Measurements from ENCODE around the gene PTPRT. TPM values are rescaled to one million over a fixed set of nuclear protein-coding genes. Genes with fewer than 3 reads are reported as not detected.

The PTPRT gene
- total and polyA plus RNA-seq, 2 of the 13 experiments (the other 11 are each of a cell fraction or from before 2014, with no cell fraction given) = under 0.01 to 0.09 TPM

DNA sequence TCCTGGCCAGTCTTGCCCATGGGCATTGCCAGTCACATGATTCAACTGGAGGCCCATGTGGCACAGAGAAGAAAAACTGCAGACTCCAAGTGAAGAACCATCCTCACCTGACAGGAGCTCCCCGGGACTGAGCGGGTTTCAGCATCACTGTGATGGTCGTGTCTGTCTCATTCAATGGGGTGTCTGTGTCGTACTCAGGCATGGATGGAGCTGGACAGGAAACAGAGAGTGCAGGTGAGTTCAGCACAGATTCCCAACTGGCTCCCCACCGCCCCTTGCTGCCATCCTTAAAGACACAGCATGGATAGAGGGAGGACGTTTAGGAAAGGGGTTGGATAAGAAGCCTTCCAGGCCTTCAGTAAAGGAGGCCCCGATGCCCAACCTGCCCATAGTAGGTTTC is 839.2 kb downstream of the PTPRT start:
- Histone ChIP-seq H2AFZ (ENCODE audit: low read length) (no peak overlapping the region), H3K36me3 (replicated peaks in 1 of 2; ENCODE audit: control insufficient read depth in 1 of 2, insufficient read depth in 2 of 2, low read length in 2 of 2) (no peaks in the 10 kb centered on the region), H3K9me3 (ENCODE audit: low read length) (peaks cover 10% of the 10 kb centered on the region; the same call in 1 of the 2 replicates), H3K4me2 (ENCODE audit: low read depth, low read length) (no peak overlapping the region), H3K27ac (ENCODE audit: extremely low read length, insufficient read depth, low read length) (no peak overlapping the region), H3K79me2 (ENCODE audit: insufficient read depth, low read length) (no peaks in the 10 kb centered on the region), H3K4me1 (ENCODE audit: insufficient read depth, low read length) (no peaks in the 10 kb centered on the region), H3K4me3 (replicated peaks in 1 of 3; ENCODE audit: insufficient read depth in 1 of 3, low read depth in 2 of 3, low read length in 3 of 3) (no peak overlapping the region), H4K20me1 (ENCODE audit: insufficient read depth, low read length) (no peaks in the 10 kb centered on the region), H3K27me3 (ENCODE audit: control insufficient read depth in 1 of 2, insufficient read depth in 2 of 2, low read length in 2 of 2) (no peaks in the 10 kb centered on the region; a peak in 1 of 5 replicates), H3K9ac (ENCODE audit: insufficient read depth, low read depth, low read length) (no peak overlapping the region)
- TF ChIP-seq FOSL2 (CRISPR knock-in tag; IDR thresholded peaks at IDR 0.05) (no peak), ZNF879 (CRISPR knock-in tag; IDR thresholded peaks at IDR 0.05) (no peak)
- TF ChIP-seq, protein P1, sequence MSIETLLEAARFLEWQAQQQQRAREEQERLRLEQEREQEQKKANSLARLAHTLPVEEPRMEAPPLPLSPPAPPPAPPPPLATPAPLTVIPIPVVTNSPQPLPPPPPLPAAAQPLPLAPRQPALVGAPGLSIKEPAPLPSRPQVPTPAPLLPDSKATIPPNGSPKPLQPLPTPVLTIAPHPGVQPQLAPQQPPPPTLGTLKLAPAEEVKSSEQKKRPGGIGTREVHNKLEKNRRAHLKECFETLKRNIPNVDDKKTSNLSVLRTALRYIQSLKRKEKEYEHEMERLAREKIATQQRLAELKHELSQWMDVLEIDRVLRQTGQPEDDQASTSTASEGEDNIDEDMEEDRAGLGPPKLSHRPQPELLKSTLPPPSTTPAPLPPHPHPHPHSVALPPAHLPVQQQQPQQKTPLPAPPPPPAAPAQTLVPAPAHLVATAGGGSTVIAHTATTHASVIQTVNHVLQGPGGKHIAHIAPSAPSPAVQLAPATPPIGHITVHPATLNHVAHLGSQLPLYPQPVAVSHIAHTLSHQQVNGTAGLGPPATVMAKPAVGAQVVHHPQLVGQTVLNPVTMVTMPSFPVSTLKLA (IDR thresholded peaks at IDR 0.05) = peak; percentile 27; the same call in 1 of the 2 replicates
- intact Hi-C loops (cut with micrococcal nuclease; ENCODE audit: unreplicated experiment) (no loop called here), in situ Hi-C loops (cut with HindIII; ENCODE audit: extremely low pct_ligation_motif_present, low pct_unique_long_range_greater_than_20kb) (no loop called here)
- POLR2A ChIA-PET = no interaction called here
- BruUV-seq (replicated peaks) = no TSS peak
- DNase-seq (ENCODE audit: low spot score) = no peak
- 0% methylated on average over 7 of the region's 7 CpGs for WGBS (ENCODE audit: low lambda C conversion rate)
- FAIRE-seq = no peak
- no peak for ATAC-seq
- CTCF ChIA-PET (ENCODE audit: low intra/inter-chr PET ratio, low total read pairs) = no interaction called here

DNA sequence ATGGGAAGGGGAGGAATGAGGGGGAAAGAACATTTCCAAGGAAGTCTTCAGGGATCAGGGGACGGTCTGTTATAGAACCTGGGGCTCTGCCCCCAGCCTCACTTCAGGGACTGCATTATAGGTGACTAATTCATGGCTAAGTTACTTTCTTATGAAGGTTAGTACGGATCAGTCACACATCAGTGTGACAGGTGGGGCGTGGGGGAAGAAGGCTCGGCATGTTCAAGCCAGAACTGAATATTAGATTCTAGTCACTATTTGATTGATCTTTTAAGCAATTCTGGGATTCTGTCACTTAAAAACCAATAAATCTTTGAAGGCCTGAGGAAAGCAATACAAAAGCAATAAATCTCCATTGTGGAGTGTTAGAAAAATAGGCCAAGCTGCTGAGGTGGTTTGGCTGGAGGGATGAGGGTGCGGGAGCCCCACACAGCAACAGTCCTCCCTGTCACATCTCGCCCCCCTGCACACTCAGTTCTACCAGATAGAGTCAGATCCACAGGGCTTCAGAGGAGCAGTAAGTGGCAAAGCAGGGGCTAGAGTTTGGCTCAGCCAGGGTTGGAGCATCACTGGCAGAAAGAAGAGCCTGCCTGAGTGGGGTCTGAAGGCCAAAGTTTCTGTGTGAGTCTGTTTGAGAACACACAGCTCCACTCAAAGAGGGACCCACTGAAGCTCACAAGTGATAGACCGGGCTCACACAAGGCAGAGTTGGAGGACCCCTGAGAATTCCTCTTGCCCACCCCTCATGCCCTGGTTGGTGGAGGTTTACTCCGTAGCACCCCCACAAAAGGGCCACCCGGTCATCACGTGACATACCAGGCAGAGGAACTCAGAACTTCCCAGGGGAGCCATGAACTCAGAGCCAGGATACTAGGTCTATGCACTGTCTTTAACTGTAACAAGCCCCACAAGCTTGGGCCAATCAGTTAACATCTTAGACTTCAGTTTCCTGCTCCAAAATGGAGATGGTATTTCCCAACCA is 843.2 kb downstream of the PTPRT start:
- no peaks in the 10 kb centered on the region for H4K20me1 ChIP-seq (ENCODE audit: insufficient read depth, low read length)

More for the DNA sequence above, 843.2 kb downstream of the PTPRT start:
- FAIRE-seq (no peak), DNase-seq (ENCODE audit: low spot score) (no peak), ATAC-seq (no peak)
- WGBS (ENCODE audit: low lambda C conversion rate) = 7% methylated on average over 9 of the region's 10 CpGs
- Histone ChIP-seq H3K27me3 (ENCODE audit: control insufficient read depth in 1 of 2, insufficient read depth in 2 of 2, low read length in 2 of 2) (no peaks in the 10 kb centered on the region; a peak in 1 of 5 replicates), H2AFZ (ENCODE audit: low read length) (no peak overlapping the region), H3K9ac (ENCODE audit: insufficient read depth, low read depth, low read length) (no peak overlapping the region), H3K4me2 (ENCODE audit: low read depth, low read length) (no peak overlapping the region), H3K4me3 (replicated peaks in 1 of 3; ENCODE audit: insufficient read depth in 1 of 3, low read depth in 2 of 3, low read length in 3 of 3) (no peak overlapping the region), H3K9me3 (ENCODE audit: low read length) (peaks cover 39% of the 10 kb centered on the region), H3K4me1 (ENCODE audit: insufficient read depth, low read length) (no peaks in the 10 kb centered on the region), H3K36me3 (replicated peaks in 1 of 2; ENCODE audit: control insufficient read depth in 1 of 2, insufficient read depth in 2 of 2, low read length in 2 of 2) (no peaks in the 10 kb centered on the region), H3K27ac (ENCODE audit: extremely low read length, insufficient read depth, low read length) (no peak overlapping the region), H3K79me2 (ENCODE audit: insufficient read depth, low read length) (no peaks in the 10 kb centered on the region)
- in situ Hi-C loops (cut with HindIII; ENCODE audit: extremely low pct_ligation_motif_present, low pct_unique_long_range_greater_than_20kb) = no loop called here
- TF ChIP-seq RAD51 (IDR thresholded peaks at IDR 0.05; ENCODE audit: borderline replicate concordance) (peak; percentile 88), RBM39 (IDR thresholded peaks at IDR 0.05; ENCODE audit: low read depth, low read length, poor library complexity, severe bottlenecking) (no peak)
- TF ChIP-seq, protein P2, sequence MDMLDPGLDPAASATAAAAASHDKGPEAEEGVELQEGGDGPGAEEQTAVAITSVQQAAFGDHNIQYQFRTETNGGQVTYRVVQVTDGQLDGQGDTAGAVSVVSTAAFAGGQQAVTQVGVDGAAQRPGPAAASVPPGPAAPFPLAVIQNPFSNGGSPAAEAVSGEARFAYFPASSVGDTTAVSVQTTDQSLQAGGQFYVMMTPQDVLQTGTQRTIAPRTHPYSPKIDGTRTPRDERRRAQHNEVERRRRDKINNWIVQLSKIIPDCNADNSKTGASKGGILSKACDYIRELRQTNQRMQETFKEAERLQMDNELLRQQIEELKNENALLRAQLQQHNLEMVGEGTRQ (IDR thresholded peaks at IDR 0.05; ENCODE audit: low read depth, low read length) = peak; percentile 57; the same call in 1 of the 2 replicates
- TF ChIP-seq, protein P2 (CRISPR knock-in tag; IDR thresholded peaks at IDR 0.05; ENCODE audit: borderline replicate concordance) = no peak
- no TSS peak for BruUV-seq (replicated peaks)
- ChIA-PET POLR2A (no interaction called here), CTCF (ENCODE audit: low intra/inter-chr PET ratio, low total read pairs) (no interaction called here)
- intact Hi-C loops (cut with micrococcal nuclease; ENCODE audit: unreplicated experiment) = no loop called here
